ENCODE measurements around the gene CCN5. TPM values are rescaled to one million over a fixed set of nuclear protein-coding genes. Genes with fewer than 3 reads are reported as not detected.

The CCN5 gene
- total RNA-seq, 3 donors from 2014 or later, result 16.1 to 1,283 (median 39.0) TPM

- no peaks in the 10 kb centered on the region for H3K36me3 ChIP-seq
- DNase-seq (ENCODE audit: low spot score in 2 of 2), result no peak
- H3K27ac ChIP-seq, result peak overlapping the region in 1 of 2 donors; percentile 32
- no peaks in the 10 kb centered on the region for H3K27me3 ChIP-seq
- no peak for TF ChIP-seq CTCF (IDR thresholded peaks at IDR 0.05)
- TF ChIP-seq POLR2A (IDR thresholded peaks at IDR 0.05), result no peak
- TF ChIP-seq POLR2AphosphoS5 (IDR thresholded peaks at IDR 0.05), result no peak
- intact Hi-C loops (cut with DNase I; ENCODE audit: low total_unique reads), result loop anchor here (5.0 kb wide), 1 partner anchor 1241 kb away; the partner anchor contains the start of gene SRSF6
- H3K4me1 ChIP-seq, result peaks cover 11 to 13% of the 10 kb centered on the region in 2 donors
- no peak overlapping the region for H3K4me3 ChIP-seq
- H3K9me3 ChIP-seq, result no peaks in the 10 kb centered on the region
These were observed 16.8 kb upstream of the CCN5 start for GRCh38 chr20:44698351-44698750.

- no peak overlapping the region for H3K4me3 ChIP-seq
- peak overlapping the region in 1 of 2 donors; percentile 76 for H3K27ac ChIP-seq
- peaks cover 11 to 13% of the 10 kb centered on the region in 2 donors for H3K4me1 ChIP-seq
- no peaks in the 10 kb centered on the region for H3K27me3 ChIP-seq
- DNase-seq (ENCODE audit: low spot score in 2 of 2), result no peak
- H3K9me3 ChIP-seq, result no peaks in the 10 kb centered on the region
- intact Hi-C loops (cut with DNase I; ENCODE audit: low total_unique reads), result no loop called here
- TF ChIP-seq CTCF (IDR thresholded peaks at IDR 0.05), result no peak
- TF ChIP-seq POLR2AphosphoS5 (IDR thresholded peaks at IDR 0.05), result no peak
- no peak for TF ChIP-seq POLR2A (IDR thresholded peaks at IDR 0.05)
- H3K36me3 ChIP-seq, result no peaks in the 10 kb centered on the region
These were observed 14.9 kb upstream of the CCN5 start for GRCh38 chr20:44700306-44700705.

GRCh38 chr20:44701118-44701857 lies 13.9 kb upstream of the CCN5 start:
- no peaks in the 10 kb centered on the region for H3K27me3 ChIP-seq
- intact Hi-C loops (cut with DNase I; ENCODE audit: low total_unique reads), result no loop called here
- peaks cover 11 to 14% of the 10 kb centered on the region in 2 donors for H3K4me1 ChIP-seq
- H3K27ac ChIP-seq, result peak overlapping the region; percentile 25 to 76
- H3K9me3 ChIP-seq, result no peaks in the 10 kb centered on the region
- DNase-seq (ENCODE audit: low spot score in 2 of 2), result no peak
- H3K36me3 ChIP-seq, result no peaks in the 10 kb centered on the region
- H3K4me3 ChIP-seq, result no peak overlapping the region
- TF ChIP-seq CTCF (IDR thresholded peaks at IDR 0.05) (no peak), POLR2A (IDR thresholded peaks at IDR 0.05) (no peak), POLR2AphosphoS5 (IDR thresholded peaks at IDR 0.05) (no peak)

- Histone ChIP-seq H3K27ac (peak overlapping the region; percentile 76 to 81), H3K9me3 (no peaks in the 10 kb centered on the region), H3K4me3 (no peak overlapping the region), H3K36me3 (no peaks in the 10 kb centered on the region), H3K27me3 (no peaks in the 10 kb centered on the region), H3K4me1 (peaks cover 10 to 17% of the 10 kb centered on the region in 2 donors)
- intact Hi-C loops (cut with DNase I; ENCODE audit: low total_unique reads), result no loop called here
- no peak for DNase-seq (ENCODE audit: low spot score in 2 of 2)
- no peak for TF ChIP-seq POLR2A (IDR thresholded peaks at IDR 0.05)
- TF ChIP-seq CTCF (IDR thresholded peaks at IDR 0.05), result no peak
- no peak for TF ChIP-seq POLR2AphosphoS5 (IDR thresholded peaks at IDR 0.05)
These were observed 13.3 kb upstream of the CCN5 start for GRCh38 chr20:44701858-44702256.

GRCh38 chr20:44702776-44703175 lies 12.4 kb upstream of the CCN5 start:
- DNase-seq (ENCODE audit: low spot score in 2 of 2), result peak; percentile 65 to 81
- H3K27ac ChIP-seq, result peak overlapping the region; percentile 81 to 94
- H3K4me3 ChIP-seq, result peak overlapping the region in 1 of 3 donors; percentile 44
- no peaks in the 10 kb centered on the region for H3K9me3 ChIP-seq
- H3K36me3 ChIP-seq, result no peaks in the 10 kb centered on the region
- TF ChIP-seq POLR2A (IDR thresholded peaks at IDR 0.05), result no peak
- no peak for TF ChIP-seq CTCF (IDR thresholded peaks at IDR 0.05)
- peak; percentile 69 to 91 (median 91) for TF ChIP-seq POLR2AphosphoS5 (IDR thresholded peaks at IDR 0.05)
- intact Hi-C loops (cut with DNase I; ENCODE audit: low total_unique reads), result no loop called here
- H3K27me3 ChIP-seq, result no peaks in the 10 kb centered on the region
- H3K4me1 ChIP-seq, result peaks cover 10 to 17% of the 10 kb centered on the region in 2 donors

All from breast epithelium (tissue), 4 donors.